B cell (primary cell): ENCODE results near the gene BOK. TPM values are rescaled to one million over a fixed set of nuclear protein-coding genes. Genes with fewer than 3 reads are reported as not detected.

Experiments used
- ATAC-seq: fragments of 200-7000 bp; cut with Tn5 transposase; one replicate; pipeline ENCODE4 v1.10.0; 2021; ENCODE audit warnings: low read depth, mild to moderate bottlenecking, moderate number of reproducible peaks, moderate library complexity
- CTCF ChIA-PET: fragments of 350-600 bp; sonication (Branson Sonifier 250); formaldehyde crosslinking; loops from one replicate; lab custom pipeline; 2021; ENCODE audit warnings: antibody characterized with exemption, inconsistent platforms; lab: Charles Lee
- POLR2A ChIA-PET: fragments of 350-600 bp; sonication (Branson Sonifier 250); formaldehyde crosslinking; loops from one replicate; lab custom pipeline; 2021; ENCODE audit warnings: antibody characterized with exemption; lab: Charles Lee
- DNase-seq: peaks from one replicate; pipeline ENCODE4 v3.0.0; 2013
- H2AFZ ChIP-seq: 2 replicates; pipeline ENCODE4 v1.6.1; 2012; ENCODE audit warnings: mild to moderate bottlenecking, low read depth, low read length; ENCODE audit not compliant: insufficient read depth, poor library complexity, severe bottlenecking
- H3K27ac ChIP-seq, 2 donors: 1 replicate in 1 of 2; 2 replicates in 1 of 2; pipeline ENCODE4 v1.5.1; 2012 to 2013; ENCODE audit warnings: low read length in 2 of 2, mild to moderate bottlenecking in 2 of 2, moderate library complexity in 1 of 2
- H3K27me3 ChIP-seq, 4 experiments: fragments of 200-600 bp in 1 of 4; sonication (generic) in 1 of 4; replicated peaks in 1 of 4; 1 replicate in 2 of 4; 2 replicates in 2 of 4; pipeline versions ENCODE4 v1.6.1 to v1.7.0; 2013 to 2016; ENCODE audit warnings: low read length in 3 of 4, mild to moderate bottlenecking in 2 of 4, mixed read lengths in 1 of 4, moderate library complexity in 1 of 4; ENCODE audit not compliant: insufficient read depth in 4 of 4, control insufficient read depth in 3 of 4; ENCODE audit errors: control extremely low read depth in 1 of 4
- H3K36me3 ChIP-seq, 2 experiments: replicated peaks in 1 of 2; 1 replicate in 1 of 2; 2 replicates in 1 of 2; pipeline versions ENCODE4 v1.6.1 to v1.7.1; 2013; ENCODE audit warnings: low read length in 1 of 2; ENCODE audit not compliant: insufficient read depth in 2 of 2, control insufficient read depth in 1 of 2; ENCODE audit errors: control extremely low read depth in 1 of 2, extremely low read depth in 1 of 2
- H3K4me1 ChIP-seq, 2 donors: fragments of 200-600 bp in 1 of 2; sonication (generic) in 1 of 2; 1 replicate in 1 of 2; 2 replicates in 1 of 2; pipeline versions ENCODE4 v1.5.1 to v1.6.1; 2013 to 2017; ENCODE audit warnings: low read length in 2 of 2; ENCODE audit not compliant: control insufficient read depth in 2 of 2, insufficient read depth in 2 of 2
- H3K4me2 ChIP-seq: replicated peaks from 2 replicates; pipeline ENCODE3; 2012; ENCODE audit warnings: mild to moderate bottlenecking, low read depth, low read length; ENCODE audit not compliant: poor library complexity, severe bottlenecking
- H3K4me3 ChIP-seq, 5 experiments: fragments of 200-600 bp in 1 of 5; sonication (generic) in 1 of 5; 1 replicate in 3 of 5; 2 replicates in 2 of 5; pipeline versions ENCODE4 v1.5.1 to v1.7.0; 2011 to 2016; ENCODE audit warnings: low read length in 4 of 5, mild to moderate bottlenecking in 4 of 5, low read depth in 2 of 5, control low read depth in 1 of 5, moderate library complexity in 1 of 5; ENCODE audit not compliant: insufficient read depth in 1 of 5; ENCODE audit errors: control extremely low read depth in 1 of 5, extremely low read depth in 1 of 5
- H3K79me2 ChIP-seq: fragments of 200-600 bp; sonication (generic); one replicate; pipeline ENCODE4 v1.6.0; 2016; ENCODE audit warnings: low read length; ENCODE audit not compliant: control insufficient read depth, insufficient read depth
- H3K9ac ChIP-seq: fragments of 200-600 bp; sonication (generic); 2 replicates; pipeline ENCODE4 v1.6.1; 2017; ENCODE audit warnings: mild to moderate bottlenecking, low read length, moderate library complexity
- H3K9me3 ChIP-seq, 3 donors: one replicate each; pipeline versions ENCODE4 v1.6.1 to v1.7.1; 2013; ENCODE audit warnings: low read length in 2 of 3; ENCODE audit not compliant: control insufficient read depth in 2 of 3, insufficient read depth in 1 of 3; ENCODE audit errors: control extremely low read depth in 1 of 3
- H4K20me1 ChIP-seq: 2 replicates; pipeline ENCODE4 v1.6.0; 2012; ENCODE audit warnings: mild to moderate bottlenecking, low read length; ENCODE audit not compliant: insufficient read depth, control insufficient read depth, poor library complexity, severe bottlenecking
- H3K27ac Mint-ChIP-seq: one replicate; pipeline ENCODE4 v1.8.0; 2021; ENCODE audit warnings: mixed read lengths
- H3K27me3 Mint-ChIP-seq: one replicate; pipeline ENCODE4 v1.8.0; 2021; ENCODE audit warnings: mixed read lengths
- H3K4me1 Mint-ChIP-seq: one replicate; pipeline ENCODE4 v1.8.0; 2021; ENCODE audit warnings: mixed read lengths
- H3K4me3 Mint-ChIP-seq: one replicate; pipeline ENCODE4 v1.8.0; 2021; ENCODE audit warnings: mixed read lengths
- H3K9me3 Mint-ChIP-seq: one replicate; pipeline ENCODE4 v1.8.0; 2022; ENCODE audit warnings: mixed read lengths; ENCODE audit not compliant: insufficient read depth
- CTCF ChIP-seq: fragments of 200-600 bp; IDR thresholded peaks from one replicate; pipeline ENCODE4 v1.8.0; 2022; ENCODE audit warnings: antibody characterized with exemption, mild to moderate bottlenecking
- EZH2 ChIP-seq: IDR thresholded peaks from 2 replicates; pipeline ENCODE4 v1.6.1; 2012; ENCODE audit warnings: borderline replicate concordance, low read depth, mild to moderate bottlenecking, moderate library complexity, low read length; ENCODE audit not compliant: insufficient read depth, poor library complexity, severe bottlenecking
- WGBS: methylation state at CpG from one replicate; pipeline ENCODE4 v1.1.5; 2013; ENCODE audit warnings: missing lambda C conversion rate; ENCODE audit not compliant: insufficient coverage; 5-methylcytosine and 5-hydroxymethylcytosine counted together
- intact Hi-C: fragments of 100-400 bp; cut with micrococcal nuclease; formaldehyde crosslinking; loops from one replicate; pipeline ENCODE4 v1.10.0; 2022
- polyA plus RNA-seq: library from polyadenylated mRNA; depleted of rRNA; stranded (reverse); fragments of >200 nt; gene quantifications from 2 replicates; pipeline ENCODE4 v1.2.3, GENCODE V29; 2012
- total RNA-seq, 2 donors: library from RNA; stranded (reverse); fragments of 120-200 nt in 1 of 2; gene quantifications; 1 replicate in 1 of 2; 2 replicates in 1 of 2; pipeline versions ENCODE4 v1.2.3 to v1.2.4, GENCODE V29; 2013 to 2022

Gene BOK
- total and polyA plus RNA-seq, 2 donors (not counting 1 experiment from before 2014, with no cell fraction given), result 0.10 to 0.22 TPM

DNA sequence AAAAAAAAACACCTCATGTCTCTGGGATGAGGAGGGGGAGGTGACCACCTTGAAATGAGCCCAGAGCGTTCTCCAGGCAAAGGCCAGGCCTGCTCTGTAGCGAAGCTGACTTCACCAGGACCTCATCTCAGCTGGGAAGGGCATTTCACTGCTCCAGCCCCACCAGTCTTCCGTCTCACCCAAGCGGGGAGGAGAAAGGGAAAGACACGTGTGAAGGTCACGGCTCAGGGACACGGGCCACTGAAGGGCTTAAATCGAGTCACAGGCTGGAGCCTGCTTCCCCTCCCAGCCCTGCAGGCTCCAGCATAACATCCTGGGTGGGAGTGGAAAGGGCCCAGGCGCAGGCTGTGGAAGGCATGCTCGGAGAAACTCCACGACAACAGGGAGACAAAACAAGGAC, 60.3 kb downstream of the BOK start:
- Histone ChIP-seq H3K36me3 (no peaks in the 10 kb centered on the region), H3K9me3 (no peaks in the 10 kb centered on the region), H2AFZ (no peak overlapping the region), H3K9ac (no peak overlapping the region), H3K4me3 (no peak overlapping the region), H3K4me1 (peaks cover 15 to 18% of the 10 kb centered on the region in 2 donors), H4K20me1 (no peaks in the 10 kb centered on the region), H3K27me3 (no peaks in the 10 kb centered on the region), H3K4me2 (no peak overlapping the region), H3K79me2 (peaks cover 88% of the 10 kb centered on the region), H3K27ac (no peak overlapping the region)
- Mint-ChIP-seq H3K4me1 (peaks cover 22% of the 10 kb centered on the region), H3K4me3 (no peak overlapping the region), H3K9me3 (no peaks in the 10 kb centered on the region), H3K27me3 (no peaks in the 10 kb centered on the region), H3K27ac (peak overlapping the region; percentile 26)
- intact Hi-C loops, result no loop called here
- TF ChIP-seq CTCF (no peak), EZH2 (no peak)
- ChIA-PET CTCF (interaction anchor here (0.7 kb wide), 1 partner anchor 402 kb away, joined by 3 read pairs; no protein-coding TSS in a partner anchor), POLR2A (no interaction called here)
- WGBS, result 99% methylated on average over 9 of the region's 11 CpGs
- ATAC-seq, result no peak
- DNase-seq, result no peak

DNA sequence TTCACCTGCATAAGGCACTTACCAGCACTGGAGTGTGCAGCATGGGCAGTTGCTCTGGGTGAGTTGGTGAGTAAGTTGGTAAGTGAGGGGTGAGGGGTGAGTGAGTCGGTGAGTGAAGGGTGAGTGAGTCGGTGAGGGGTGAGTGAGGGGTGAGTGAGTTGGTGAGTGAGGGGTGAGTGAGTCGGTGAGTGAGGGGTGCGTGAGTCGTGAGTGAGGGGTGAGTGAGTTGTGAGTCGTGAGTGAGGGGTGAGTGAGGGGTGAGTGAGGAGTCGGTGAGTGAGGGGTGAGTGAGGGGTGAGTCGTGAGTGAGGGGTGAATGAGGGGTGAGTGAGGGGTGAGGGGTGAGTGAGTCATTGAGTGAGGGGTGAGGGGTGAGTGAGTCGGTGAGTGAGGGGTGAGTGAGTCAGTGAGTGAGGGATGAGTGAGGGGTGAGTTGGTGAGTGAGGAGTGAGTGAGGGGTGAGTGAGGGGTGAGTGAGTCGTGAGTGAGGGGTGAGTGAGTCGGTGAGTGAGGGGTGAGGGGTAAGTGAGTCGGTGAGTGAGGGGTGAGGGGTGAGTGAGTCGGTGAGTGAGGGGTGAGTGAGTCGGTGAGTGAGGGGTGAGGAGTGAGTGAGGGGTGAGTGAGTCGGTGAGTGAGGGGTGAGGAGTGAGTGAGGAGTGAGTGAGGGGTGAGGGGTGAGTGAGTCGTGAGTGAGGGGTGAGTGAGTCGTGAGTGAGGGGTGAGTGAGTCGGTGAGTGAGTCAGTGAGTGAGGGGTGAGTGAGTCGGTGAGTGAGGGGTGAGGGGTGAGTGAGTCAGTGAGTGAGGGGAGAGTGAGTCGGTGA, 61.3 kb downstream of the BOK start:
- POLR2A ChIA-PET, result no interaction called here
- 94% methylated on average over 20 of the region's 20 CpGs for WGBS

More for the DNA sequence above, 61.3 kb downstream of the BOK start:
- Histone ChIP-seq H3K27me3 (no peaks in the 10 kb centered on the region), H3K9me3 (no peaks in the 10 kb centered on the region), H3K9ac (no peak overlapping the region), H3K79me2 (peaks cover 92% of the 10 kb centered on the region), H3K4me1 (peaks cover 15 to 18% of the 10 kb centered on the region in 2 donors), H3K4me3 (no peak overlapping the region), H3K27ac (no peak overlapping the region), H3K4me2 (no peak overlapping the region), H3K36me3 (no peaks in the 10 kb centered on the region), H2AFZ (no peak overlapping the region), H4K20me1 (no peaks in the 10 kb centered on the region)
- Mint-ChIP-seq H3K27me3 (no peaks in the 10 kb centered on the region), H3K4me3 (no peak overlapping the region), H3K9me3 (no peaks in the 10 kb centered on the region), H3K4me1 (peaks cover 22% of the 10 kb centered on the region), H3K27ac (no peak overlapping the region)
- CTCF ChIA-PET, result no interaction called here
- DNase-seq, result no peak
- no peak for TF ChIP-seq EZH2
- no peak for TF ChIP-seq CTCF
- intact Hi-C loops, result no loop called here
- no peak for ATAC-seq
